HG03432 (cell line): ENCODE measurements around the gene UBE4A.

Experiments used
- ATAC-seq: cut with Tn5 transposase; IDR thresholded peaks from one replicate; pipeline ENCODE4 v1.9.1; 2021; ENCODE audit warnings: mild to moderate bottlenecking, moderate library complexity; ENCODE audit not compliant: unreplicated experiment

The UBE4A gene

DNA sequence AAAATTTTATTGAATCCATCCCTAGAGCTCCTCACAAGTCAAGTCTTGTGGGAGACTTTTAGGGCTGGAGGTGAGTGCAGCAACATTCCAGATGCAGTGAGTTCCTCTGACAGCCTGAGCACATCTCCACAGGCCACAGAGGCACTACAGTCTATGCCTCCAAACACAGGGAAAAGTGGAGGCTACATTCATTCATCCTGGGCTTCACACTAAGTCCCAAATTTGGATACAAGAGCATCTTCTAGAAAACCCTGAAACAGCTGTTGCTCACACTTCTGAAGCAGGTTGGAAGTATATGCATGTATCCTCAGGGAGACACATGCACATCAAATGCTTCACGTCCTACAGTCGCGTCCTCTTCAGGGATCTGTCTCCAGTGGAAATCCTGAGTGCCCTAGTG, 18.1 kb upstream of the UBE4A start:
- no peak for ATAC-seq

GRCh38 chr11:118341815-118342489, 17.4 kb upstream of the UBE4A start:
- no peak for ATAC-seq

DNA sequence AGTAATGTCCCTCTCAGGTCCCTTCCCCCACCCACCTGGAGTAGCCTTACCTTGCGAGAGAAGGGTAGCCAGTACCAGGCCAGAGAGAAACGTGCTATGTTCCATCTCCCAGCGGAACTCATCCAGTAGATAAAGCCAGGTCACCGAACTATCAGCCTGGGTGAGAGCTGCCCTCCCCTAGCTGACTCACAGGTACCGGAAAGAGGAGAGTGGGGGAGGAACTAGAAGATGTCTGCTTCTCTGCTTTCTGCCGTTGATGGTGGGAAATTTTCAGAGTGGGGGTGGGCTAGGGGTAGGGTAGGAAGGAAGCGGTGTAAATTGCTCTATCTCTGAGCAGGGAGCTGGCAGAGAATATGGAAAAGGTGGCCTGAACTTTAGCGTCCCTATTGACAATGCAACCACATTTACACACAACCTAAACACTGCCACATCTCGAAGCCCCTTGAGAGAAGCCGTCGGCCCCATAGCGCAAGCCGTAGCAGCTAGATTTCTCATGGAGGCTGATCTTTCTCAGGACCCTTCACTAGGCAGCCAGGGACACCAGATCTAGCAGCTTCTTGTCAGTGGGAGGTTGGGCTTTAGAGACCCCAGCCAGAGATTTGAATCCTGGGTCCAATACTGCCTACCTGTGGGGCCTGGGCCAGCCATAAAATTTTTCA, 16.8 kb upstream of the UBE4A start, which contains the start of gene CD3D:
Gene CD3D, minus strand, starts transcription at position 203 of the 659 bp plus-strand sequence. Its CDS starts 98 bp downstream, at position 105.
- no peak for ATAC-seq

- no peak for ATAC-seq
These were observed 16.2 kb upstream of the UBE4A start for GRCh38 chr11:118343248-118343647.

DNA sequence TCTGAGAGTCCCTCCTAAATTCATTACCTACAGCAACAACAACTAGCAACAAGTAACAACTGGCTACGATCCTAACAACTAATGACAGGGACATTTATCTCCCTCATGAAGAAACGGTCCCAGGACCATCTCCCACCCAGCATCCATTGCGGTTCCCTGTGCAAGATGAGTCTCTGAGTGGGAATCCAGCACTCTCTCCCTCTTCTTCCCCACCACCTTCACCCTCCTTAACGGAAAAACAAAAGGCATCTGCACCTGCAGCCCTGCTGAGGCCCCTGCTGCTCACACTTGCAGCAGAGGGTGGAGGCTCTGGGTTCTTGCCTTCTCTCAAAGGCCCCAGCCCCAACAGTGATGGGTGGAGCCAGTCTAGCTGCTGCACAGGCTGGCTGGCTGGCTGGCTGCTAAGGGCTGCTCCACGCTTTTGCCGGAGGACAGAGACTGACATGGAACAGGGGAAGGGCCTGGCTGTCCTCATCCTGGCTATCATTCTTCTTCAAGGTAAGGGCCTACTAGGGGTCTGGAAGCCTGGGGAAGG, 15.4 kb upstream of the UBE4A start, which contains the start of gene CD3G:
Gene CD3G, plus strand, starts transcription at position 364 of the 535 bp plus-strand sequence. Its CDS starts 80 bp downstream, at position 444.
- ATAC-seq, result no peak

GRCh38 chr11:118349475-118349874, 9.9 kb upstream of the UBE4A start:
- no peak for ATAC-seq

- no peak for ATAC-seq
These were observed 6.2 kb upstream of the UBE4A start for GRCh38 chr11:118353084-118353710.

- no peak for ATAC-seq
These were observed 1.3 kb upstream of the UBE4A start for GRCh38 chr11:118358071-118358470.

- ATAC-seq, result no peak
These were observed 5.7 kb downstream of the UBE4A start for GRCh38 chr11:118364956-118365615.

- no peak for ATAC-seq
These were observed 6.9 kb downstream of the UBE4A start for GRCh38 chr11:118366287-118366686.

GRCh38 chr11:118370774-118371173, 11.4 kb downstream of the UBE4A start:
- no peak for ATAC-seq

DNA sequence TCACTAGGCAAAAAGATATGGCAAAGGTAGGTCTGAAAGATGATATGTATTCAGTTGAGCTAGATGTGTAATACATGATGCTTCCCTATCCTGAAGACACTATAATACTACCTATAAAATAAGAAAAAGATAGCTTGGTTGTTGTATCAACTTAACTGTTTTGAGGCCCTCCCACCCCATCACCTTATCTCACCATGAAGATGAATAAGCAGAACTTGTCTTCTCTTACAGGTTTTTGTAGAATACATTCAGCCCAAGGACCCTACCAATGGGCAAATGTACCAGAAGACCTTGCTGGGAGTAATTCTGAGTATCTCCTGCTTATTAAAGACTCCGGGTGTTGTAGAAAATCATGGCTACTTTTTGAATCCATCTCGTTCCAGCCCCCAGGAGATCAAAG, 13.9 kb downstream of the UBE4A start:
- ATAC-seq, result no peak

DNA sequence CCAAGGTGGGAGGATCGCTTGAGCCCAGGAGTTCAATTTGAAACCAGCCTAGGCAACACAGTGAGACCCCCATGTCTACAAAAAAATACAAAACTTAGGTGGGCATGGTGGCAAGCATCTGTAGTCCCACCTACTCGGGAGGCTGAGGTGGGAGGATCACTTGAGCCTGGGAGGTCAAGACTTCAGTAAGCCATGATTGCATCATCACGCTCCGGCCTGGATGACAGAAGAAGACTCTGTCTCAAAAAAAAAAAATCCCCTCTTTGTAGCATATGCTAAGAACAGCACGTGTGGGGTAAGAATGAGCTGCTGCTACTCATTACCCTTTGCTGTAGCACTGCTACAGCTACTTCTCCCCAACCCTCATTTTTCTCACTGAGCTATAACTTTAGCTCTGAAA, 14.5 kb downstream of the UBE4A start:
- ATAC-seq, result no peak

DNA sequence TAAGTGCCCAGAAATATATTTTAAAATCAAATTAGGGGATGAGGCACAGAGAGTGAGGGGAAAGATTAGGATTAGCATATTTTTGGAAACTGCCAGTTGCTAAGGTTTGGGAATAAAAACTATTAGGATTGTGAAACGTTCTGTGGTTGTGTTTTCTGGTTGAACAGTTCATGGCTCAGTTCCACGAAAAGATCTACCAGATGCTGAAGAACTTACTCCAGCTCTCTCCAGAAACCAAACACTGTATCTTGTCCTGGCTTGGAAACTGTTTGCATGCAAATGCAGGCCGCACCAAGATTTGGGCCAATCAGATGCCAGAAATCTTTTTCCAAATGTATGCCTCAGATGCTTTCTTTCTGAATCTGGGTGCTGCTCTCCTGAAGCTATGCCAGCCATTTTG, 15.3 kb downstream of the UBE4A start:
- no peak for ATAC-seq

DNA sequence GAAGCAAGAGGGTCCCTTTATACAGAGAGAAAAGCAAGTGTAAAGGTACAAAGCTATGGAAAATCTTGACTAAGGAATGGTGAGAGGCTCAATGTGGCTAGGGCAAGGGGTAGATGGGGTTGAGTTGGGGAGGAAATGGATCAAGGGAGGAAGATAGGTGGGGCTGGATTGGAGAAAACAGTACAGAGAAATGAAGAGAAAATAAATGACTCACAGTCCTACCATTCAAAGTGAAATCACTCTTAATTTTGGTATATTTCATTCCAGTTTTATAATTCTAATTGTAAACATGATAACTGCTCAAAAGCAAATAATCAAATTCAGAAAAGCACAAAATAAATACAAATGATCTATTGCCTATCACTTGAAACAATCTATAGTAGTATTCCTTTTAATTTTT, 16.6 kb downstream of the UBE4A start:
- ATAC-seq, result no peak

GRCh38 chr11:118379497-118379896, 20.1 kb downstream of the UBE4A start:
- ATAC-seq, result no peak

DNA sequence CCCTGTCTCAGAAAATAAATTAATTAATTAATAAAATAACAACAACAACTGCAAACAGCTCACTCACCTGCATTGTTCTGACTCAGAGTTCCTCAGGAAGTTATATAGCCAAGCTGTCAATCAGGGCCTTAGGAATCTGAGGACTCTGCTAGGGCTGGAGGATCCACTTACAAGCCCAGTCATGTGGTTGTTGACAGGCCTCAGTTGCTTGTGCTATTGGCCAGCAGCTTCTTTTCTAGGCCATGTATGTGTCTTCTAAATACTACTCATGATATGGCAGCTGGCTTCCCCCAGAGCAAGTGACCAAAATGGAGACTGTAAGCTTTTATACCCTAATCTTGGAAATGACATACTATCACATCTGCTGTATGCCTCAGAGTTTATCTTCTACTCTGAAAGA, 21.2 kb downstream of the UBE4A start:
- no peak for ATAC-seq

DNA sequence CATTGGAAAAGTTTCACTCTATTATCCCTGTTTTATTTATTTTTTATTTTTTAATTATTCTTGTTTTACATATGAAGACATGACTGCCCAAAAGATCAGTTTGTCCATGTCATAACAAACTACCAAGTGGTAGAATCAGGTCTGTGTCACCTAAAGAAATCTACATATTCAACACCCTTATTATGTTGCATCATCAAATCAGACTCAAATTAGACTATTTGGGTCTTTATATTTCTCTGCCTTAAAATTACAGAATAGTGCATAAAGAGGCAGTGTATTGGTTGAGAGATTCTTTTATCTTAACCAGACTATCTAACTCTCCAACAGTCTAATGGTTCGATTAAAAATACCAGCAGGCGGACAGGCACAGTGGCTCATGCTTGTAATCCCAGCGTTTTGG, 23.6 kb downstream of the UBE4A start:
- ATAC-seq, result no peak

DNA sequence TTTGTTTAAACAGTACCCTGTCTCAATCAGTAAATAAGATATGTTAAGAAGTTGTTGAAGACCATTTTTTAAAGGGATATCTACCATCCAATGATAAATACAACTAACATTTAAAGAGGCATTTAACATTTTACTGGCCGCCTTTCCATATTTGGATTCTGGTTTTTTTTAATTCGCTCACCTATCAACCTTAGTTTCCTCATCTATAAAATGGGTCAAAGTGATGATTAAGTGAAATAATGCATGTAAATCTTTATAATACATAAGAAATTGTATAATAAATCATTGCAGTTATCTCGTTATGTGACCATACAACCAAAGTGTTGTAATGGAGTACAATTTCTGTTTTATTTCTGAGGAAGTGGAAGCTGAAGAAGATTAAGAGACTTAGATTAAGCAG, 24.3 kb downstream of the UBE4A start:
- ATAC-seq, result no peak

DNA sequence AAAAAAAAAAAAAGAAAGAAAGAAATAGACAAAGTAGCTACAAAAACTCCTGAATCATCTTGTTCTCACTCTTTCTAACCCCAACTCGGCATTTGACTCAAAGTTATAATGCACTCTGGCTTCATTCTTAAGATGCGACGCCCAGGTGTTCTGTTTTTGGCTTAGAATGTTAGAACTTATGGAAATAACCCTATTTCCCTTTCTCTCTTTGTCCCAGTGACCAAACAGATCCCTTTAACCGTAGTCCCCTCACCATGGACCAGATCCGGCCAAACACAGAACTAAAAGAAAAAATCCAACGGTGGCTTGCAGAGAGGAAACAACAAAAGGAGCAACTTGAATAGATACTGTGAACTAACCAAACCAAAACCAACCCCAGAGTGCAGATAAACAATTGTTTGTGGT, 36.7 kb downstream of the UBE4A start:
- ATAC-seq, result no peak

DNA sequence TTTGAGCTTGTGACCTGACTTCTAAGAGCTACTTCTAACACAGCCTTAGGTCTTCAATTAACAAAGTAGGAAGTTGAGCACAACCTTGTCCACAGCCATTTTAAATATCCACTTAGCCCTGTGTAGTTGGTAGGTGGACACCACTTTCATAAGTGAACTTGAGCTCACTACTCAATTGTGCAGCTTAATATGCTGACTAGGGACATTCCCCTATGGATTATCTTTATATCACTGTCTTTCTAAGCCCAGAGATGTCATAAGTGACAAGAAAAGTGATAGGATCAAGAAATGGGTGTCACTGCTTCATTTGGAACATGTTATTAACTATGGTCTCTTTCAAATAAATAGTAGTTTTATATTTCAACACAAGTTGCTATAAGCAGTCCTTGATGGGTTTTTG, 38.0 kb downstream of the UBE4A start:
- ATAC-seq, result no peak
